Renal cortex interstitium (tissue), 11 donors: ENCODE results near the gene SH2D4B. TPM values are rescaled to one million over a fixed set of nuclear protein-coding genes. Genes with fewer than 3 reads are reported as not detected.
"Not testable (repeated sequence)": the region's sequence is repeated elsewhere in the genome, so short reads cannot be mapped to it uniquely, and the experiment has no call there.

Experiments used
- DNase-seq, 11 donors: peaks; one replicate each; pipeline ENCODE4 v3.0.0-alpha.2; 2013; ENCODE audit warnings: low read depth in 9 of 11, low spot score in 4 of 11; ENCODE audit errors: extremely low read depth in 1 of 11
- polyA plus RNA-seq, 3 donors: library from polyadenylated mRNA; unstranded; fragments of 120-200 nt; gene quantifications; one replicate each; pipeline ENCODE4 v1.2.1, GENCODE V29; 2013; ENCODE audit not compliant: insufficient read length in 3 of 3

Gene SH2D4B
- polyA plus RNA-seq, 3 donors: 0.17 to 0.26 (median 0.20) TPM

- DNase-seq: no peak
Measured at GRCh38 chr10:80538481-80539185, 931 bp downstream of the SH2D4B start.

DNA sequence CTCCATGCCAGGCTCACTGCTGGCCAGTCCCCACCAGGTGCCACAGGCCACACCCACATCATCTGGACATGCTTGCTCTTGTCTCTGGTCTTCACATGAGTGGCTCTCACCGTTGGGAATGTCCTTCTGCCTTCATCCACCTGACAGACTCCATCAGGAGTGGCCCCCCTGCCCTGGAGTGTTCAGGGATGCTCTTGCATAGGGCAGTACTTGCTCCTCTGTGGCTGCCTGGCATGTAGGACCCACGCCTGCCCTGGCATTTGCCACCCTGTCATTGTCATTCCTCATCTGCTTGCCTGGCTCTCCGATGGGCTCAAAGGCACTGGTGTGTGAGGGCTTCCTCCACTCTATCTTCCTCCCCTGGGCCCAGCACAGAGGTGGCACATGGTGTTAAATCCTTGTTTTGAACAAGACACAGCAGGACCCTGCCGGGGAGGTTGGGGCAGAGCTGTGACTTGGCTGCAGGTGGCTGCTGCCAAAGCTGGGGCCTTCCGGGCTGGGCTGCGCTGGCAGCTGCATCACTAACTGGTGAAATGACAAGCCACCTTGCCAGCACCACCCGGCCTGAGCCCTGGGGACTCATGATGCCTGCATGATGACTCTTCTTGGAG is 1.8 kb downstream of the SH2D4B start:
- no peak for DNase-seq

GRCh38 chr10:80540136-80540535 is 2.4 kb downstream of the SH2D4B start:
- no peak for DNase-seq

DNA sequence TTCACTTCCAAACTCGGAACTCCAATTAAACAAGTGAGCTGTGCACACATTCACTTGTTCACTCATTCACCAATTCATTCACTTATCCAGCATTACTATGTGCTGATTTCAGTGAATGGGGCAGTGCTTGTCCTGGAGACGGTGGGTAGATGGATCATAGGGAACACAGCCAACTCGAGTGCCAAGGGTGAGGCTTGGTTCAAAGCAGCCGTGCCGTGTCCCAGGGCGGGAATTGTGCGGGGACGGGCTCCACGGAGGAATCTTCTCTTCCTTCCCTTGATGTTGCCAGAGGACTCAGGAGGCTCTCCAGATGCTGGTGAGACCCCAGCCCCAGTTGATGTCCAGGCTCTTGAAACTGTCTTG is 2.9 kb downstream of the SH2D4B start:
- no peak for DNase-seq

- no peak for DNase-seq
Measured at GRCh38 chr10:80540981-80541750, 3.5 kb downstream of the SH2D4B start.

- no peak for DNase-seq
Measured at GRCh38 chr10:80542053-80542452, 4.4 kb downstream of the SH2D4B start.

GRCh38 chr10:80542652-80543318 is 5.1 kb downstream of the SH2D4B start:
- no peak for DNase-seq

- DNase-seq: not testable (repeated sequence)
Measured at GRCh38 chr10:80543319-80543672, 5.6 kb downstream of the SH2D4B start.

DNA sequence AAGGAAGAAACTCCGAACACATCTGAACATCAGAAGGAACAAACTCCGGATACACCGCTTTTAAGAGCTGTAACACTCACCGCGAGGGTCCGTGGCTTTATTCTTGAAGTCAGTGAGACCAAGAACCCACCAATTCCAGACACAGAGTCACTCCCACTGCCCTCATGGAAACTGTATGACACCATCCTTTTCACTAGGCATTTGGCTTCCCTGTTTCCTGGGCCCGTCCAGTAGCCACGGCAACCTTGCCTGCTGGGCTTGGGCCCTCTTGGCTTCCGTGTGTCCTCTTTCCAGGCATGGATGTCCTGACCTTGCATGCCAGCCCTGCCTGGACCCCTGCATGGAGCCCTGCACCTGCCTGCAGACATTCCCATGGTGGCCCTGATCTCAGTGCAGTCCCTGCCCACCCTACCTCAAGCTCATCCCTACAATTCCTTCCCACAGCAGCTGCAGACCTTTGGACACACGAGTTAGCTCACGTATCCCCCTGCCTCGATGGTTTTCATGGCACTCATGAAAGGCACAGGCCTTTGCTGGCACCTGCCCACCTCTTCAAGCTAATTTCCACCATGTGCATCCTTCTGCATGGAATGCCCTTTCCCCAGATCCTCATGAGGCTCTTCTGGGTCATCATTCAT is 6.7 kb downstream of the SH2D4B start:
- no peak for DNase-seq

- DNase-seq: no peak
Measured at GRCh38 chr10:80545258-80545881, 7.7 kb downstream of the SH2D4B start.

GRCh38 chr10:80552151-80552646 is 14.5 kb downstream of the SH2D4B start:
- DNase-seq: no peak

- DNase-seq: no peak
Measured at GRCh38 chr10:80553436-80553835, 15.7 kb downstream of the SH2D4B start.

DNA sequence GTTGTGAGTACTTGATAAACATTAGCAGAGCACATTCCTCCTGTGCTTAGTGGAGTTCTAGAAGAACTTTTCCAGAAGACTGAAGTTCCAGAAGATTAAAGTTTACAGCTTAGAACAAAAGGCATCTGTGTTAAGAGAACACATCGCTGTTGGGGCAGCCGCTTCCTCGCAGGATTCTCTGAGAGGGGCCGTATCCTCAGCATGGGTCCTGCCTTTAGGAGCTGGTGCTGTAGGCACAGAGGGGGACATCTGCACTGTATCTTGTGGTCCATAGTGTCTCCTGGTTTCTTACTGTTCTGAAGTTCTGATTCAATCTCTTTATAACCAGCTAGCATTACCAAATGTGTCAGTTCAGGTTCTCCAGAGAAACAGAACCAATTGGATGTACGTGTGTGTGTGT is 16.3 kb downstream of the SH2D4B start:
- no peak for DNase-seq

DNA sequence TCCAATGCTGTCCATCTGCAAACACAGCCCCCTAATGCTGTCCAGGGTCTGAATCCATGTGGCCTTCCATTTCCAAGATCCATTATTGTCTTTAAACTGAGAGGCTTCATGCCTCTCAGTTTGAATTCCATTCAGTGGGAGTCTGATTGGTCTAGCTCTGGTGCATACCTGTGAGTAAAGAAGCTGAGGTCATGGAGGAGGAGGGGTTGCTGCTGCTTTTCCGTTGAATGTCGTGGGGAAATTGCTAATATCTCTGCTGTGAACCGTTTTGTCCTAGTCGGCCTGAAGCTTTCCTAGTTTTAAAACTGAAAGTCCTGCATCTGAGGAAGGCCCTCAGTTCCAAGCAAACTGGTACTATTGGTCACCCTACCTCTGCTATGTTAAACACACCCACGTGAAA is 17.7 kb downstream of the SH2D4B start:
- no peak for DNase-seq

- no peak for DNase-seq
Measured at GRCh38 chr10:80561950-80562349, 24.2 kb downstream of the SH2D4B start.

GRCh38 chr10:80567292-80567691 is 29.6 kb downstream of the SH2D4B start:
- no peak for DNase-seq

DNA sequence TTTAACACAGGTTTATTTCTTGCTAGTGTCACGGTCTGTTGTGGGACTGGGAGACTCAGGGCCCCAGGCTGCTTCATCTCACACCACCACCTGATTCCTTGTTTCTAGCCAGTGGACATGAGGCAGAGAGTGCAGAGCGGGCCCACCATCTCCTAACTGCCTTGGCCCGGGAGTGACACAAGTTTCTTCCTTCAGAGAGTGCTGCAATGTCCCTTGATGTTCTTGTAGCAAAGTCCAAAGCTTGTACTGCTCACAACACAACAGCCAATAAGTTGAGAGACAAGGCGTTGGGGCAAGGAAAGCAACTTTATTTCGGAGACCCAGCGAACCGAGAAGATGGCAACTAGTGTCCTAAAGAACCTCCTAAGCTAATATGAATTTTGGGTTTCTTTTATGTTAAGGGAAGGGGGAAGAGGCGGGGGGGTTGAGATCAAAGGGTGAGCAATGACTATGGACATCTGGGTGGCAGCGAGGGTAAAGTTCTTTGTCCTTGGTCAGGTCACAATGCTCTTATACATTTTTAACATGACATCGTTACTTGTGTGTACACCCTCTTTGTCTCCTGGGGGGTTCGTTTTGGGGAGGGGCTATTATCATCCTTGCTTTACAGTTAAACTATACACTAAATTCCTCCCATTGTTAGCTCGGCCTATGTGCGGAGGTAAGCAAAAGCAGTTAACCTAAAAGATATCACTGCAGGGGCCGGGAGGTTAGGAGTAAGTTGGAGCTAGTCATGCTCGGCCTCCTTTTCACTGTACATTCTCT is 31.6 kb downstream of the SH2D4B start:
- no peak for DNase-seq

- DNase-seq: no peak
Measured at GRCh38 chr10:80571352-80571751, 33.6 kb downstream of the SH2D4B start.
